Measurements from ENCODE around the gene TMIGD3. TPM values are rescaled to one million over a fixed set of nuclear protein-coding genes. Genes with fewer than 3 reads are reported as not detected.
"Not testable (repeated sequence)": the region's sequence is repeated elsewhere in the genome, so short reads cannot be mapped to it uniquely, and the experiment has no call there.

TMIGD3 gene
- total RNA-seq, 1 experiment from 2014 or later = not detected

DNA sequence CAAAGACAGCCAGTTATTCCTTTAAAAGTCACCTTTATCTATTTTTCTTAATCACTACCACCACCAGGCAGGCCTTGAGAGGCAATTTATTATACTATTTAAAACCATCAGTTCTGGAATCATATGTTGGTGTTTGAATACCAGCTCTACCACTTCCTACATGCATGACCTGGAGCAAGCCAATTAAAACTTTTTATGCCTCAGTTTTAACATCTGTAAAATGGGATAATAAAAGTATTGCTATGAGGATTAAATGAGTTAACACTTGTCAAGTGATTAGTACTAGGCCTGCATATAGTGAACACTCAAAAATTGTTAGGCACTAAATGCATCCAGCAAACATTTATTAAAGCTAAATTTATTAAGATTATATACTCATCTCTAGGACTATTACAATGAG is 49.2 kb upstream of the TMIGD3 start:
- no peaks in the 10 kb centered on the region for H3K4me1 ChIP-seq (ENCODE audit: control insufficient read depth, insufficient read depth, low read length)
- no peak for ATAC-seq
- intact Hi-C loops (cut with micrococcal nuclease; ENCODE audit: unreplicated experiment) (no loop called here), in situ Hi-C loops (cut with HindIII; ENCODE audit: low pct_unique_long_range_greater_than_20kb, low sequenced_read_pairs) (no loop called here)
- H3K4me3 ChIP-seq (ENCODE audit: low read depth in 2 of 2, low read length in 2 of 2) = no peak overlapping the region
- H3K27ac ChIP-seq (ENCODE audit: low read length) = no peak overlapping the region
- no TSS peak for BruUV-seq (replicated peaks)
- no peaks in the 10 kb centered on the region for H3K36me3 ChIP-seq (ENCODE audit: control insufficient read depth, insufficient read depth, low read length)
- POLR2A ChIA-PET = no interaction called here
- no peaks in the 10 kb centered on the region for H3K27me3 ChIP-seq (ENCODE audit: control insufficient read depth, insufficient read depth, low read length)
- H3K9me3 ChIP-seq (ENCODE audit: control insufficient read depth, insufficient read depth, low read depth, low read length) = no peaks in the 10 kb centered on the region
- no peak for TF ChIP-seq POLR2AphosphoS5 (IDR thresholded peaks at IDR 0.05; ENCODE audit: low read depth, low read length)
- TF ChIP-seq, protein P1, sequence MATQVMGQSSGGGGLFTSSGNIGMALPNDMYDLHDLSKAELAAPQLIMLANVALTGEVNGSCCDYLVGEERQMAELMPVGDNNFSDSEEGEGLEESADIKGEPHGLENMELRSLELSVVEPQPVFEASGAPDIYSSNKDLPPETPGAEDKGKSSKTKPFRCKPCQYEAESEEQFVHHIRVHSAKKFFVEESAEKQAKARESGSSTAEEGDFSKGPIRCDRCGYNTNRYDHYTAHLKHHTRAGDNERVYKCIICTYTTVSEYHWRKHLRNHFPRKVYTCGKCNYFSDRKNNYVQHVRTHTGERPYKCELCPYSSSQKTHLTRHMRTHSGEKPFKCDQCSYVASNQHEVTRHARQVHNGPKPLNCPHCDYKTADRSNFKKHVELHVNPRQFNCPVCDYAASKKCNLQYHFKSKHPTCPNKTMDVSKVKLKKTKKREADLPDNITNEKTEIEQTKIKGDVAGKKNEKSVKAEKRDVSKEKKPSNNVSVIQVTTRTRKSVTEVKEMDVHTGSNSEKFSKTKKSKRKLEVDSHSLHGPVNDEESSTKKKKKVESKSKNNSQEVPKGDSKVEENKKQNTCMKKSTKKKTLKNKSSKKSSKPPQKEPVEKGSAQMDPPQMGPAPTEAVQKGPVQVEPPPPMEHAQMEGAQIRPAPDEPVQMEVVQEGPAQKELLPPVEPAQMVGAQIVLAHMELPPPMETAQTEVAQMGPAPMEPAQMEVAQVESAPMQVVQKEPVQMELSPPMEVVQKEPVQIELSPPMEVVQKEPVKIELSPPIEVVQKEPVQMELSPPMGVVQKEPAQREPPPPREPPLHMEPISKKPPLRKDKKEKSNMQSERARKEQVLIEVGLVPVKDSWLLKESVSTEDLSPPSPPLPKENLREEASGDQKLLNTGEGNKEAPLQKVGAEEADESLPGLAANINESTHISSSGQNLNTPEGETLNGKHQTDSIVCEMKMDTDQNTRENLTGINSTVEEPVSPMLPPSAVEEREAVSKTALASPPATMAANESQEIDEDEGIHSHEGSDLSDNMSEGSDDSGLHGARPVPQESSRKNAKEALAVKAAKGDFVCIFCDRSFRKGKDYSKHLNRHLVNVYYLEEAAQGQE (IDR thresholded peaks at IDR 0.05; ENCODE audit: insufficient read depth in 1 of 2, low read depth in 2 of 2, low read length in 1 of 2) = no peak
- TF ChIP-seq SIN3A (IDR thresholded peaks at IDR 0.05; ENCODE audit: borderline replicate concordance, insufficient read depth, low read depth, low read length) = no peak
- no peak for TF ChIP-seq TCF7L2 (IDR thresholded peaks at IDR 0.05; ENCODE audit: low read depth, low read length)
- no peak for TF ChIP-seq CTCF (IDR thresholded peaks at IDR 0.05)
- CTCF ChIA-PET = no interaction called here
- DNase-seq (ENCODE audit: low read depth, low spot score) = no peak

- no TSS peak for BruUV-seq (replicated peaks)
- no peak for TF ChIP-seq POLR2AphosphoS5 (IDR thresholded peaks at IDR 0.05; ENCODE audit: low read depth, low read length)
- TF ChIP-seq, protein P1 (IDR thresholded peaks at IDR 0.05; ENCODE audit: insufficient read depth in 1 of 2, low read depth in 2 of 2, low read length in 1 of 2) = no peak
- TF ChIP-seq TCF7L2 (IDR thresholded peaks at IDR 0.05; ENCODE audit: low read depth, low read length) = no peak
- no peak for TF ChIP-seq CTCF (IDR thresholded peaks at IDR 0.05)
- no peak for TF ChIP-seq SIN3A (IDR thresholded peaks at IDR 0.05; ENCODE audit: borderline replicate concordance, insufficient read depth, low read depth, low read length)
- Histone ChIP-seq H3K27me3 (ENCODE audit: control insufficient read depth, insufficient read depth, low read length) (no peaks in the 10 kb centered on the region), H3K36me3 (ENCODE audit: control insufficient read depth, insufficient read depth, low read length) (no peaks in the 10 kb centered on the region), H3K4me1 (ENCODE audit: control insufficient read depth, insufficient read depth, low read length) (no peaks in the 10 kb centered on the region), H3K27ac (ENCODE audit: low read length) (no peak overlapping the region), H3K4me3 (ENCODE audit: low read depth in 2 of 2, low read length in 2 of 2) (no peak overlapping the region), H3K9me3 (ENCODE audit: control insufficient read depth, insufficient read depth, low read depth, low read length) (no peaks in the 10 kb centered on the region)
- CTCF ChIA-PET = no interaction called here
- intact Hi-C loops (cut with micrococcal nuclease; ENCODE audit: unreplicated experiment) = no loop called here
- DNase-seq (ENCODE audit: low read depth, low spot score) (no peak), ATAC-seq (no peak)
- POLR2A ChIA-PET = no interaction called here
- in situ Hi-C loops (cut with HindIII; ENCODE audit: low pct_unique_long_range_greater_than_20kb, low sequenced_read_pairs) = no loop called here
Observed at GRCh38 chr1:111551623-111552411, 48.4 kb upstream of the TMIGD3 start.

- BruUV-seq (replicated peaks); H3K27me3 ChIP-seq (ENCODE audit: control insufficient read depth, insufficient read depth, low read length); POLR2A ChIA-PET; H3K4me1 ChIP-seq (ENCODE audit: control insufficient read depth, insufficient read depth, low read length); CTCF ChIA-PET; H3K27ac ChIP-seq (ENCODE audit: low read length); H3K36me3 ChIP-seq (ENCODE audit: control insufficient read depth, insufficient read depth, low read length); intact Hi-C loops (cut with micrococcal nuclease; ENCODE audit: unreplicated experiment); H3K4me3 ChIP-seq (ENCODE audit: low read depth in 2 of 2, low read length in 2 of 2); DNase-seq (ENCODE audit: low read depth, low spot score); in situ Hi-C loops (cut with HindIII; ENCODE audit: low pct_unique_long_range_greater_than_20kb, low sequenced_read_pairs); H3K9me3 ChIP-seq (ENCODE audit: control insufficient read depth, insufficient read depth, low read depth, low read length); ATAC-seq: not testable (repeated sequence)
Observed at GRCh38 chr1:111547786-111548185, 44.4 kb upstream of the TMIGD3 start.
